Measurements from ENCODE around the gene CASP2. TPM values are rescaled to one million over a fixed set of nuclear protein-coding genes. Genes with fewer than 3 reads are reported as not detected.
A peak's percentile ranks its signal among the peaks of the same experiment; 100 is the strongest.

Gene CASP2
- polyA plus RNA-seq, 1 experiment = 16.0 TPM

GRCh38 chr7:143271240-143271639 is 16.9 kb upstream of the CASP2 start:
- no peak for DNase-seq (ENCODE audit: low read depth)
- Histone ChIP-seq H3K4me3 (ENCODE audit: low read depth, low read length) (no peak overlapping the region), H3K36me3 (ENCODE audit: control insufficient read depth, insufficient read depth, low read length) (peaks cover 10% of the 10 kb centered on the region), H3K27me3 (ENCODE audit: control insufficient read depth, insufficient read depth, low read length) (no peaks in the 10 kb centered on the region)
- no peak for TF ChIP-seq CTCF (IDR thresholded peaks at IDR 0.05; ENCODE audit: insufficient read depth, low read depth, low read length)
- POLR2A ChIA-PET = no interaction called here
- CTCF ChIA-PET = interaction anchor here (0.7 kb wide), 1 partner anchor 87 kb away, joined by 3 read pairs; no protein-coding TSS in a partner anchor

GRCh38 chr7:143272871-143273270 is 15.3 kb upstream of the CASP2 start:
- ChIA-PET CTCF (interaction anchor here (1.2 kb wide), 1 partner anchor 17 kb away, joined by 3 read pairs; no protein-coding TSS in a partner anchor), POLR2A (no interaction called here)

GRCh38 chr7:143279186-143280098 is 8.7 kb upstream of the CASP2 start:
- ChIA-PET POLR2A (interaction anchor here (0.6 kb wide), 2 partner anchors 101 to 212 kb away, joined by 3 read pairs; no protein-coding TSS in a partner anchor), CTCF (interaction anchor here (1.0 to 2.1 kb wide), 6 partner anchors 8 to 137 kb away, joined by 3 to 7 read pairs (median 4); partner anchors contain the start of gene CASP2)
- TF ChIP-seq CTCF (IDR thresholded peaks at IDR 0.05; ENCODE audit: insufficient read depth, low read depth, low read length) = no peak
- Histone ChIP-seq H3K27me3 (ENCODE audit: control insufficient read depth, insufficient read depth, low read length) (no peaks in the 10 kb centered on the region), H3K36me3 (ENCODE audit: control insufficient read depth, insufficient read depth, low read length) (no peaks in the 10 kb centered on the region), H3K4me3 (ENCODE audit: low read depth, low read length) (no peak overlapping the region)
- DNase-seq (ENCODE audit: low read depth) = peak; percentile 54

More at GRCh38 chr7:143272871-143273270, 15.3 kb upstream of the CASP2 start:
- Histone ChIP-seq H3K4me3 (ENCODE audit: low read depth, low read length) (no peak overlapping the region), H3K36me3 (ENCODE audit: control insufficient read depth, insufficient read depth, low read length) (peaks cover 6% of the 10 kb centered on the region), H3K27me3 (ENCODE audit: control insufficient read depth, insufficient read depth, low read length) (no peaks in the 10 kb centered on the region)
- TF ChIP-seq CTCF (IDR thresholded peaks at IDR 0.05; ENCODE audit: insufficient read depth, low read depth, low read length) = no peak
- no peak for DNase-seq (ENCODE audit: low read depth)

- no peaks in the 10 kb centered on the region for H3K36me3 ChIP-seq (ENCODE audit: control insufficient read depth, insufficient read depth, low read length)
- no peaks in the 10 kb centered on the region for H3K27me3 ChIP-seq (ENCODE audit: control insufficient read depth, insufficient read depth, low read length)
- POLR2A ChIA-PET = no interaction called here
- no peak for DNase-seq (ENCODE audit: low read depth)
- no peak for TF ChIP-seq CTCF (IDR thresholded peaks at IDR 0.05; ENCODE audit: insufficient read depth, low read depth, low read length)
- no peak overlapping the region for H3K4me3 ChIP-seq (ENCODE audit: low read depth, low read length)
- CTCF ChIA-PET = interaction anchor here (1.0 to 2.1 kb wide), 6 partner anchors 8 to 136 kb away, joined by 3 to 7 read pairs (median 4); partner anchors contain the start of gene CASP2
Measured at GRCh38 chr7:143280160-143280559, 8.0 kb upstream of the CASP2 start.

GRCh38 chr7:143280566-143280965 is 7.6 kb upstream of the CASP2 start:
- CTCF ChIA-PET = interaction anchor here (1.1 to 2.1 kb wide), 3 partner anchors 7 to 135 kb away, joined by 4 to 6 read pairs (median 4); partner anchors contain the start of gene CASP2
- POLR2A ChIA-PET = interaction anchor here (0.5 kb wide), 1 partner anchor 13 kb away, joined by 6 read pairs; no protein-coding TSS in a partner anchor
- Histone ChIP-seq H3K27me3 (ENCODE audit: control insufficient read depth, insufficient read depth, low read length) (no peaks in the 10 kb centered on the region), H3K36me3 (ENCODE audit: control insufficient read depth, insufficient read depth, low read length) (no peaks in the 10 kb centered on the region), H3K4me3 (ENCODE audit: low read depth, low read length) (no peak overlapping the region)
- TF ChIP-seq CTCF (IDR thresholded peaks at IDR 0.05; ENCODE audit: insufficient read depth, low read depth, low read length) = no peak
- DNase-seq (ENCODE audit: low read depth) = no peak
